ENCODE measurements around the gene CDKN1C. TPM values are rescaled to one million over a fixed set of nuclear protein-coding genes. Genes with fewer than 3 reads are reported as not detected.

CDKN1C gene
- total and polyA plus RNA-seq, 4 donors, result 2.6 to 10.2 (median 3.5) TPM

DNA sequence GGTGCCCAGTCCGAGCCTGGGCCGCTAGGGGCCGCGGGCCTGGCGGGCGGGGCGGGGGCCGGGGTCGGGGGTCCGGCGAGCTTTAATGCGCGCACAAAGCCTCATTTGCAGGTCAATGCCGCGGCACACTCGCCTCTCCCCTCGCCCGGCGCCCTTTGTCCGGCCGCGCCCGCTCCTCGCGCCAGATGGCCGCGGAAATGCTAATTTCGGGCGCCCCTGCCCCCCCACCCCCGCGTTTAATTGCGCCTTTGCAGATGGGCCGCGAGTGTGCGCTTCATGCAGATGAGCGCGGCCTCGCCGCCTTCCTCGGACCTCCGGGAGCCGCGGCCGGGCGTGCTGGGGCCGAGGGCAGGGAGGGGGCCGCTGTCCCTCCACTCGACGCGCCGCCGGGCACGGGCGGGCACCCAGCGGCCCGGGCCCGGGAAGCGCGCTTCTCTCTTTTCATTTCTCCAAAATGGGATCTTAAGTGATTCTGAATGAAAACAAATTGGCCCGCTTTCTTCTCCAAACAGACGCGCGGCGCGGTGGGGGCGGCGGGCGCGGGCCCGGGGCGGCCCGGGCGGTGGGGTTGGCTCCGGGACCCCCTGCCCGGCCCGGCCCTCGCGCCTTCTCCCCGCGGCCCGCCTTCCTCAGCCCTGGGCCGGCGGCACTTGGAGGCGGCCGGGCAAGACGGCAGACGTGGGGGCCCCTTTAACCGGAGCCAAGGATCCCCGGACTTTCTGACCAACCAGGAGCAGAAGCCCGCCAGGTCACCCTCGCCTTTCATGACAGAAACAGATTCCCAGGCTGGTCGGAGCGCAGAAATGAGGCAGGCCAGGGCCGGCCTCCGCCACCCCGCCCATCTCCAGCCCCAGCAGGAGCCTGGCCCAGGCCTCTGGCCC is 22.9 kb downstream of the CDKN1C start:
- Histone ChIP-seq H3K4me1 (ENCODE audit: control insufficient read depth in 4 of 4, insufficient read depth in 4 of 4, low read length in 3 of 4) (peaks cover 0 to 7% (median 1%) of the 10 kb centered on the region in 4 donors), H3K36me3 (ENCODE audit: control insufficient read depth in 4 of 4, insufficient read depth in 3 of 4, low read depth in 1 of 4, low read length in 3 of 4) (no peaks in the 10 kb centered on the region), H3K27ac (ENCODE audit: low read depth in 1 of 2, low read length in 2 of 2) (no peak overlapping the region), H3K27me3 (ENCODE audit: control insufficient read depth in 4 of 4, insufficient read depth in 4 of 4, low read length in 3 of 4) (peaks cover 0 to 2% (median 0%) of the 10 kb centered on the region in 4 donors), H3K4me3 (ENCODE audit: low read depth in 1 of 3, low read length in 3 of 3) (peak overlapping the region in 1 of 3 donors; percentile 32), H3K9me3 (ENCODE audit: control insufficient read depth in 4 of 4, low read length in 3 of 4) (peaks cover 0 to 2% (median 0%) of the 10 kb centered on the region in 4 donors), H3K9ac (ENCODE audit: low read depth in 1 of 2, low read length in 2 of 2) (no peak overlapping the region)
- TF ChIP-seq NR2F2 (IDR thresholded peaks at IDR 0.05) (no peak), FOXA1 (IDR thresholded peaks at IDR 0.05) (no peak), FOXA2 (IDR thresholded peaks at IDR 0.05) (no peak), GABPA (IDR thresholded peaks at IDR 0.05 in 1 of 2, conservative IDR thresholded peaks at IDR 0.05 in 1 of 2) (no peak), HNF4G (IDR thresholded peaks at IDR 0.05) (no peak), ATF3 (IDR thresholded peaks at IDR 0.05) (no peak)
- TF ChIP-seq, protein P1, sequence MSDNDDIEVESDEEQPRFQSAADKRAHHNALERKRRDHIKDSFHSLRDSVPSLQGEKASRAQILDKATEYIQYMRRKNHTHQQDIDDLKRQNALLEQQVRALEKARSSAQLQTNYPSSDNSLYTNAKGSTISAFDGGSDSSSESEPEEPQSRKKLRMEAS (IDR thresholded peaks at IDR 0.05), result no peak
- TF ChIP-seq, protein P2, sequence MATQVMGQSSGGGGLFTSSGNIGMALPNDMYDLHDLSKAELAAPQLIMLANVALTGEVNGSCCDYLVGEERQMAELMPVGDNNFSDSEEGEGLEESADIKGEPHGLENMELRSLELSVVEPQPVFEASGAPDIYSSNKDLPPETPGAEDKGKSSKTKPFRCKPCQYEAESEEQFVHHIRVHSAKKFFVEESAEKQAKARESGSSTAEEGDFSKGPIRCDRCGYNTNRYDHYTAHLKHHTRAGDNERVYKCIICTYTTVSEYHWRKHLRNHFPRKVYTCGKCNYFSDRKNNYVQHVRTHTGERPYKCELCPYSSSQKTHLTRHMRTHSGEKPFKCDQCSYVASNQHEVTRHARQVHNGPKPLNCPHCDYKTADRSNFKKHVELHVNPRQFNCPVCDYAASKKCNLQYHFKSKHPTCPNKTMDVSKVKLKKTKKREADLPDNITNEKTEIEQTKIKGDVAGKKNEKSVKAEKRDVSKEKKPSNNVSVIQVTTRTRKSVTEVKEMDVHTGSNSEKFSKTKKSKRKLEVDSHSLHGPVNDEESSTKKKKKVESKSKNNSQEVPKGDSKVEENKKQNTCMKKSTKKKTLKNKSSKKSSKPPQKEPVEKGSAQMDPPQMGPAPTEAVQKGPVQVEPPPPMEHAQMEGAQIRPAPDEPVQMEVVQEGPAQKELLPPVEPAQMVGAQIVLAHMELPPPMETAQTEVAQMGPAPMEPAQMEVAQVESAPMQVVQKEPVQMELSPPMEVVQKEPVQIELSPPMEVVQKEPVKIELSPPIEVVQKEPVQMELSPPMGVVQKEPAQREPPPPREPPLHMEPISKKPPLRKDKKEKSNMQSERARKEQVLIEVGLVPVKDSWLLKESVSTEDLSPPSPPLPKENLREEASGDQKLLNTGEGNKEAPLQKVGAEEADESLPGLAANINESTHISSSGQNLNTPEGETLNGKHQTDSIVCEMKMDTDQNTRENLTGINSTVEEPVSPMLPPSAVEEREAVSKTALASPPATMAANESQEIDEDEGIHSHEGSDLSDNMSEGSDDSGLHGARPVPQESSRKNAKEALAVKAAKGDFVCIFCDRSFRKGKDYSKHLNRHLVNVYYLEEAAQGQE (IDR thresholded peaks at IDR 0.05), result no peak
- 7% methylated on average over 96 of the region's 96 CpGs for WGBS
- no peak for DNase-seq (ENCODE audit: low spot score)

DNA sequence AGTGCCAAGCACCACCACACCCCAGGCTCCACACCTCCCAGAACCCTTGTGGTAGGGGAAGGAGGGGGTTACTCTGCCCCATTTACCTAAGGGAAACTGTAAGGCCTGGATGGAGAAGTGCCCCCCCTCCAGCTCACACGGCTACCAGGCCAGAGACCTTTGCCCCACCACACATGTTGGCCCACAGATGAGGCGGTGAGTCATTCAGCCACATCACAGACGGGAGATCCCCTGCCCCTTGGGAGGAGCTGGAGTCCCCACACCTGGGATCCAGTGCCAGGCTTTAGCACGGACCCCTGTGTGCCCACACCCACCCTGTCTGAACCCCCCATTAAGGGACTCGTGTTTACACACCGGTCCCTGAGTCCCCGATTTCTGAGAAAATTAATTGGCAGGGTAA is 24.9 kb downstream of the CDKN1C start:
- H3K27me3 ChIP-seq (ENCODE audit: control insufficient read depth in 4 of 4, insufficient read depth in 4 of 4, low read length in 3 of 4), result peaks cover 0 to 2% (median 0%) of the 10 kb centered on the region in 4 donors
- H3K4me1 ChIP-seq (ENCODE audit: control insufficient read depth in 4 of 4, insufficient read depth in 4 of 4, low read length in 3 of 4), result peaks cover 0 to 7% (median 1%) of the 10 kb centered on the region in 4 donors
- DNase-seq (ENCODE audit: low spot score), result no peak
- no peak overlapping the region for H3K9ac ChIP-seq (ENCODE audit: low read depth in 1 of 2, low read length in 2 of 2)
- H3K9me3 ChIP-seq (ENCODE audit: control insufficient read depth in 4 of 4, low read length in 3 of 4), result no peaks in the 10 kb centered on the region
- H3K36me3 ChIP-seq (ENCODE audit: control insufficient read depth in 4 of 4, insufficient read depth in 3 of 4, low read depth in 1 of 4, low read length in 3 of 4), result no peaks in the 10 kb centered on the region
- WGBS, result 53% methylated on average over 7 of the region's 7 CpGs
- no peak overlapping the region for H3K4me3 ChIP-seq (ENCODE audit: low read depth in 1 of 3, low read length in 3 of 3)
- no peak overlapping the region for H3K27ac ChIP-seq (ENCODE audit: low read depth in 1 of 2, low read length in 2 of 2)
- TF ChIP-seq HNF4A (conservative IDR thresholded peaks at IDR 0.05) (peak; percentile 13 to 58), FOXA1 (IDR thresholded peaks at IDR 0.05) (no peak), JUND (IDR thresholded peaks at IDR 0.05) (peak in 1 of 2 donors; percentile 86)
- TF ChIP-seq, protein P1 (IDR thresholded peaks at IDR 0.05), result no peak

DNA sequence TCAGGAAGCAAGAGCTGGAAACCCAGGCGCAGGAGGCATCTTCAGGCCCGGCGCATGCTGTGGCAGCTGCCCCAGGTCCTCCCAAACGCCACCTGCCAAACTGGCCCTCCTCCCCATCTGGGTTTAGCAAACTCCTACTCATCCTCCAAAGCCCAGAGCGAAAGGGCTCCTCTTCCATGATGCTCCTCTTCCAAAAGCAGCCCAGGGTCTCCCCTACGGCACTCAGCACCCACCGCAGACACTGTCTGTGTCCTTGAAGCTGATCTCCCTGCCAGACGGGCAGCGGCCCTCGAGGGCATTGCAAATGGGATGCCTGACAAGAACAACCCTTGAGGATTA is 25.9 kb downstream of the CDKN1C start:
- TF ChIP-seq, protein P3, sequence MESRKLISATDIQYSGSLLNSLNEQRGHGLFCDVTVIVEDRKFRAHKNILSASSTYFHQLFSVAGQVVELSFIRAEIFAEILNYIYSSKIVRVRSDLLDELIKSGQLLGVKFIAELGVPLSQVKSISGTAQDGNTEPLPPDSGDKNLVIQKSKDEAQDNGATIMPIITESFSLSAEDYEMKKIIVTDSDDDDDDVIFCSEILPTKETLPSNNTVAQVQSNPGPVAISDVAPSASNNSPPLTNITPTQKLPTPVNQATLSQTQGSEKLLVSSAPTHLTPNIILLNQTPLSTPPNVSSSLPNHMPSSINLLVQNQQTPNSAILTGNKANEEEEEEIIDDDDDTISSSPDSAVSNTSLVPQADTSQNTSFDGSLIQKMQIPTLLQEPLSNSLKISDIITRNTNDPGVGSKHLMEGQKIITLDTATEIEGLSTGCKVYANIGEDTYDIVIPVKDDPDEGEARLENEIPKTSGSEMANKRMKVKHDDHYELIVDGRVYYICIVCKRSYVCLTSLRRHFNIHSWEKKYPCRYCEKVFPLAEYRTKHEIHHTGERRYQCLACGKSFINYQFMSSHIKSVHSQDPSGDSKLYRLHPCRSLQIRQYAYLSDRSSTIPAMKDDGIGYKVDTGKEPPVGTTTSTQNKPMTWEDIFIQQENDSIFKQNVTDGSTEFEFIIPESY (IDR thresholded peaks at IDR 0.05), result no peak
- TF ChIP-seq GABPA (IDR thresholded peaks at IDR 0.05 in 1 of 2, conservative IDR thresholded peaks at IDR 0.05 in 1 of 2) (no peak), RAD21 (IDR thresholded peaks at IDR 0.05) (no peak), JUND (IDR thresholded peaks at IDR 0.05) (no peak), SP1 (IDR thresholded peaks at IDR 0.05) (no peak), HNF4G (IDR thresholded peaks at IDR 0.05) (no peak), ATF3 (IDR thresholded peaks at IDR 0.05) (no peak), NR2F2 (IDR thresholded peaks at IDR 0.05) (no peak)

More for the DNA sequence above, 25.9 kb downstream of the CDKN1C start:
- Histone ChIP-seq H3K4me3 (ENCODE audit: low read depth in 1 of 3, low read length in 3 of 3) (no peak overlapping the region), H3K27ac (ENCODE audit: low read depth in 1 of 2, low read length in 2 of 2) (no peak overlapping the region), H3K27me3 (ENCODE audit: control insufficient read depth in 4 of 4, insufficient read depth in 4 of 4, low read length in 3 of 4) (peaks cover 0 to 2% (median 0%) of the 10 kb centered on the region in 4 donors), H3K36me3 (ENCODE audit: control insufficient read depth in 4 of 4, insufficient read depth in 3 of 4, low read depth in 1 of 4, low read length in 3 of 4) (no peaks in the 10 kb centered on the region), H3K9me3 (ENCODE audit: control insufficient read depth in 4 of 4, low read length in 3 of 4) (no peaks in the 10 kb centered on the region), H3K4me1 (ENCODE audit: control insufficient read depth in 4 of 4, insufficient read depth in 4 of 4, low read length in 3 of 4) (peaks cover 0 to 7% (median 1%) of the 10 kb centered on the region in 4 donors), H3K9ac (ENCODE audit: low read depth in 1 of 2, low read length in 2 of 2) (no peak overlapping the region)
- DNase-seq (ENCODE audit: low spot score), result no peak
- 93% methylated on average over 10 of the region's 10 CpGs for WGBS

Data from liver (tissue), 9 donors.